B cell (primary cell): ENCODE results near the gene PSD.

ENCODE experiments used
- EZH2 ChIP-seq: IDR thresholded peaks from 2 replicates; pipeline ENCODE4 v1.6.1; 2012; ENCODE audit warnings: borderline replicate concordance, low read depth, mild to moderate bottlenecking, moderate library complexity, low read length; ENCODE audit not compliant: insufficient read depth, poor library complexity, severe bottlenecking
- TF ChIP-seq, protein P1 (sequence below): fragments of 200-600 bp; IDR thresholded peaks from one replicate; pipeline ENCODE4 v1.8.0; 2022; ENCODE audit warnings: antibody characterized with exemption, mild to moderate bottlenecking

DNA sequence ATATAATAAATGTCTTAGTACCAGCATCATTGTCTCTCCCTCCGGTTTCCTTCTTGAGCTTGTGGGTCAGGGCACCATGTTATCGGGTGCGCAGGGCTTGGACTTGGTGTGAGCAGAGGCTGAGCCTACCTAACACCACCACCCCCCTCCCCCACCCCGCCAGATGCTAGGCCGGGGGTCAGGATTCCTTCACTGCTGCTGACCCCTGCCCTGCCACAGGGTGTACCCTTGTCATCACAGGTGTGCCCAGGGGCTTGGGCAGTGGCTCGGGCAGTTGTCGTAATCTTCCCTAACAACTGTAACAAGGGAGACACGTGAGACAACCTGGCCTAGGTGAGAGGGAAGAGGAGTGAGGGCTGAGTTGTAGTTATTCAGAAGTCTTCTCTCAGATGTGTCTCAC, 35.7 kb downstream of the PSD start:
- TF ChIP-seq EZH2 = no peak
- TF ChIP-seq, protein P1, sequence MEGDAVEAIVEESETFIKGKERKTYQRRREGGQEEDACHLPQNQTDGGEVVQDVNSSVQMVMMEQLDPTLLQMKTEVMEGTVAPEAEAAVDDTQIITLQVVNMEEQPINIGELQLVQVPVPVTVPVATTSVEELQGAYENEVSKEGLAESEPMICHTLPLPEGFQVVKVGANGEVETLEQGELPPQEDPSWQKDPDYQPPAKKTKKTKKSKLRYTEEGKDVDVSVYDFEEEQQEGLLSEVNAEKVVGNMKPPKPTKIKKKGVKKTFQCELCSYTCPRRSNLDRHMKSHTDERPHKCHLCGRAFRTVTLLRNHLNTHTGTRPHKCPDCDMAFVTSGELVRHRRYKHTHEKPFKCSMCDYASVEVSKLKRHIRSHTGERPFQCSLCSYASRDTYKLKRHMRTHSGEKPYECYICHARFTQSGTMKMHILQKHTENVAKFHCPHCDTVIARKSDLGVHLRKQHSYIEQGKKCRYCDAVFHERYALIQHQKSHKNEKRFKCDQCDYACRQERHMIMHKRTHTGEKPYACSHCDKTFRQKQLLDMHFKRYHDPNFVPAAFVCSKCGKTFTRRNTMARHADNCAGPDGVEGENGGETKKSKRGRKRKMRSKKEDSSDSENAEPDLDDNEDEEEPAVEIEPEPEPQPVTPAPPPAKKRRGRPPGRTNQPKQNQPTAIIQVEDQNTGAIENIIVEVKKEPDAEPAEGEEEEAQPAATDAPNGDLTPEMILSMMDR = no peak
